H1 (cell line): ENCODE measurements around the gene DUSP1. TPM values are rescaled to one million over a fixed set of nuclear protein-coding genes. Genes with fewer than 3 reads are reported as not detected.

Experiments used
- E2F6 ChIP-seq: IDR thresholded peaks from 2 replicates; pipeline ENCODE4 v1.6.1; 2012; ENCODE audit warnings: inconsistent platforms
- MAX ChIP-seq: IDR thresholded peaks from 2 replicates; pipeline ENCODE4 v1.6.1; 2012; ENCODE audit warnings: inconsistent platforms
- PHF8 ChIP-seq: fragments of 200-600 bp; sonication (generic); conservative IDR thresholded peaks from 2 replicates; pipeline ENCODE4 v1.7.1; 2012; ENCODE audit warnings: low read depth, mild to moderate bottlenecking, inconsistent platforms, low read length, moderate library complexity
- SP2 ChIP-seq: IDR thresholded peaks from 2 replicates; pipeline ENCODE4 v1.6.1; 2012; ENCODE audit warnings: mild to moderate bottlenecking, low read length, inconsistent platforms
- SRF ChIP-seq: IDR thresholded peaks from 2 replicates; pipeline ENCODE4 v1.6.1; 2011; ENCODE audit warnings: mild to moderate bottlenecking, low read depth, low read length, moderate library complexity
- TAF1 ChIP-seq: IDR thresholded peaks from 2 replicates; pipeline ENCODE4 v1.6.1; 2011; ENCODE audit warnings: mild to moderate bottlenecking, low read depth, low read length
- TCF12 ChIP-seq: IDR thresholded peaks from 2 replicates; pipeline ENCODE4 v1.6.1; 2011; ENCODE audit warnings: low read depth, mild to moderate bottlenecking, low read length
- TEAD4 ChIP-seq: IDR thresholded peaks from 2 replicates; pipeline ENCODE4 v1.6.1; 2012; ENCODE audit warnings: low read depth, low read length, inconsistent platforms, mixed read lengths
- polyA plus RNA-seq, 7 experiments: library from polyadenylated mRNA; depleted of rRNA in 3 of 7; stranded (reverse) in 5 of 7; unstranded in 2 of 7; fragments of >200 nt in 5 of 7; fragments of 200-250 nt in 2 of 7; gene quantifications; 1 replicate in 5 of 7; 2 replicates in 1 of 7; 4 replicates in 1 of 7; pipeline versions ENCODE4 v1.2.1 to v1.2.3, GENCODE V29; 2011 to 2013; ENCODE audit warnings: missing spikeins in 2 of 7, mixed read lengths in 2 of 7
- total RNA-seq: library from RNA; stranded (reverse); fragmentation: NEBNext Ultra II Directional; extraction: Animal tissue kit (Norgen Biotek cat#: 25700); gene quantifications from 2 replicates; pipeline ENCODE4 v1.2.1, GENCODE V29; 2021

DUSP1 gene
- total and polyA plus RNA-seq, 2 of the 8 experiments (the other 6 are each of a cell fraction or from before 2014, with no cell fraction given): 6.5 to 11.7 TPM

- TF ChIP-seq SRF (no peak), TCF12 (no peak), SP2 (no peak), E2F6 (no peak), TEAD4 (no peak), MAX (no peak), TAF1 (no peak), PHF8 (no peak)
- TF ChIP-seq, all 59 proteins: peak for 0
These were observed 10.0 kb downstream of the DUSP1 start (continued) for GRCh38 chr5:172760959-172761358.
